Erythroblast (primary cell): ENCODE results near the gene LRRC74B.

Experiments
- GATA1 ChIP-seq: IDR thresholded peaks from 2 replicates; pipeline ENCODE4 v1.6.1; 2011; ENCODE audit warnings: low read depth, mild to moderate bottlenecking, control low read depth, low read length, moderate library complexity
- POLR2A ChIP-seq: IDR thresholded peaks from 2 replicates; pipeline ENCODE4 v1.6.1; 2011; ENCODE audit warnings: mild to moderate bottlenecking, low read length

- no peak for TF ChIP-seq POLR2A
- TF ChIP-seq GATA1, result no peak
Observed at GRCh38 chr22:21075516-21076138, 29.9 kb downstream of the LRRC74B start.
